HG02588 (cell line): ENCODE results near the gene G0S2.
"Not testable (repeated sequence)": the region's sequence is repeated elsewhere in the genome, so short reads cannot be mapped to it uniquely, and the experiment has no call there.

Source experiments
- ATAC-seq: cut with Tn5 transposase; IDR thresholded peaks from one replicate; pipeline ENCODE4 v1.9.1; 2021; ENCODE audit warnings: mild to moderate bottlenecking, moderate library complexity; ENCODE audit not compliant: unreplicated experiment

The G0S2 gene

DNA sequence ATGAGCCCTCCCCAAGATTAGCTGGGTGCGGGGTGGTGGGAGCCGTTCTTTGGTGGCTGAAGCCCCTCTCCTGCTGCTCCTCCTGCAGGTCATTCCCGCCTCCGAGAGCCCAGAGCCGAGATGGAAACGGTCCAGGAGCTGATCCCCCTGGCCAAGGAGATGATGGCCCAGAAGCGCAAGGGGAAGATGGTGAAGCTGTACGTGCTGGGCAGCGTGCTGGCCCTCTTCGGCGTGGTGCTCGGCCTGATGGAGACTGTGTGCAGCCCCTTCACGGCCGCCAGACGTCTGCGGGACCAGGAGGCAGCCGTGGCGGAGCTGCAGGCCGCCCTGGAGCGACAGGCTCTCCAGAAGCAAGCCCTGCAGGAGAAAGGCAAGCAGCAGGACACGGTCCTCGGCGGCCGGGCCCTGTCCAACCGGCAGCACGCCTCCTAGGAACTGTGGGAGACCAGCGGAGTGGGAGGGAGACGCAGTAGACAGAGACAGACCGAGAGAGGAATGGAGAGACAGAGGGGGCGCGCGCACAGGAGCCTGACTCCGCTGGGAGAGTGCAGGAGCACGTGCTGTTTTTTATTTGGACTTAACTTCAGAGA is 448 bp downstream of the G0S2 start:
- no peak for ATAC-seq

GRCh38 chr1:209678981-209679539 is 3.8 kb downstream of the G0S2 start:
- ATAC-seq = no peak

DNA sequence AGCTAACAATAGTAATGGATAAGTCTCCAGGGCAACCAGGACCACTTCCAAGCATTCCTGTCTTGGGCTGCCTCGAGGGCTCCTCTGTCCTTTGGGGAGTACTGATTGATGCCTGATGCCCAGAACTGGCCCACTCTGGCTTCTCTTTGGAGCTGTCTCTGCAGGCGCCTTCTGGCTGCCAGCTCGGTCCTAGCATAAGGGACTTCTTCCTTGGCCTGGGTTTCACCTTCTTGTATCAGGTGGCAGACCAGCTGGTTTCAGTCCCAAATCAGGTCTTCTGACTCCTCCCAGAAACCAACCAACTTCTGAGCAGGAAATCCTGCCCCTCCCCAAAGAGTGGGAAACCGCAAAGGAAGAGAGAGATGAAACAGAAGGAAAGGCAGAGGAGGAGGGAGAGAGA is 10.6 kb downstream of the G0S2 start:
- peak; percentile 77 for ATAC-seq

DNA sequence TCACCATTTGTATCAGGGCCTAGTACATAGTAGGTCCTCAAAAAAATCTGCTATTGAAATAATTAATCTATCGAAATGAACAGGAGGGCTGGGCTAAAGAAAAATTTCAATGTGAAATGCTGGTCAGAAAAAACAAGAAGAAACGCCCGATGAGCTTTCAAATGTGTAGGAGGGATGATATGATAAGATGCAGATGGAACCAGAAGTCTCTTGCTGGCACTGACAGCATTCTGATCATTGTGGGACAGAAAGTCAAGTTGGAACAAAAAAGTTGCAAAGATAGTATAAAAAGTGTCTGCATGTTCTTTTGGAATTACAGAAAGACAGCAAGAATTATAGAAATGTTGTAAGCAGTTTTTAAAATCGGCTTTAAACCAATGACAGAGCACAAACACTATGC is 11.1 kb downstream of the G0S2 start:
- ATAC-seq = no peak

DNA sequence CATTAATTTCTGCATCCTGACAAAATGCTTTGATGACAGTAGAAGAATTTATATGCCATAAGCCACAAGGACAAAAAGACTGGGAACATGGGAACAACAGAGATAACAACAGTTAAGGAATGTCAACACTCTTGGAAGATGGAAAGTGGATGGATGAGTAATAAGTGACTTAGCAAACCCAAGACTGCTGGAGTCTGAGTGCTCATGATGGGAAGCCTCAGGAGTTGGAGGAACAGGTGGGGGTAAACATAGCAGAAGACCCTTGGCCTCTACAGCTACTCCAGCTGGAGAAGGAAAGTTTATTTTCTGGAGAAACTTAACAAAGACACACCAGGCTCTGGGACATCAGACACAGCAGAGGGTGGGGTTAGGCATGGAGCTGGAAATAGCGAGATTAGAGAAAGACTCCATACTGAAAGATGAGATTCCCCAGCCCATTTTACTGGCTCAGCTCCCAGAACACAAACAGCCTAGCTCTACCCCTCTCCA is 13.6 kb downstream of the G0S2 start:
- ATAC-seq = no peak

DNA sequence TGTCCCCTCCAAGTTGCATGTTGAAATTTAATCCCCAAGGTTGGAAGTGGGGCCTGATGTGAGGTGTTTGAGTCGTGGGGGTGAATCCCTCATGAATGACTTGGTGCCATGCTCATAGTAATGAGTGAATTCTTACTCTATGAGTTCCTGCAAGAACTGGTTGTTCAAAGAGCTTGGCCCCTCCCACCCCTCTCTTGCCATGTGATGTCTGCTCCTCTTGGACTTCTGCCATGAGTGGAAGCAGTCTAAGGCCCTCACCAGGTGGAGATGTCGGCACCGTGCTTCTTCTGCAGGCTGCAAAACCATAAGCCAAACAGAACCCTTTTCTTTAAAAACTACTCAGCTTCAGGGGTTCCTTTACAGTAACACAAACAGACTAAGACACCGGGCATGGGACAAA is 14.3 kb downstream of the G0S2 start:
- no peak for ATAC-seq

GRCh38 chr1:209691237-209691636 is 16.0 kb downstream of the G0S2 start:
- ATAC-seq = no peak

- no peak for ATAC-seq
These were observed 17.1 kb downstream of the G0S2 start for GRCh38 chr1:209692296-209692695.

GRCh38 chr1:209692745-209693504 is 17.7 kb downstream of the G0S2 start:
- ATAC-seq = peak; percentile 70

DNA sequence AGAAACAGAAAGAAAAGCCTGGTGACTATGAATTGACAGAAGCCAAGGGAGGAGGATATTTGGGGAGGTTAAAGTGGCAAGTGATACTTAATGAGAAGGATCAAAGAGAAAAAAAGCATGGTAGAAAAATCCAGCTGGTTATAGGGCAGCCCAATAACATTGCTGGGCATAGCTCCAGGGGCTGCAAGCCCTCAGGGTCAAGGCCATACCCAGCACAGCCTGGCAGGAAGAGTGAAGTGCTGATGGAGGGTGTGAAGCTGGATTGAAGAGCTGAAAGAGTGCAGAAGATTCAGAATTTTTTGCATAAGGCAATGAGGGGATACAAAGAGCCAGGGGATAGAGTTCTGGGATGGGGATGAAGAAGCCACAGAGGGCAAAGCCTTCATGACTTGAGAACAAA is 21.5 kb downstream of the G0S2 start:
- no peak for ATAC-seq

GRCh38 chr1:209697126-209697525 is 21.9 kb downstream of the G0S2 start:
- no peak for ATAC-seq

DNA sequence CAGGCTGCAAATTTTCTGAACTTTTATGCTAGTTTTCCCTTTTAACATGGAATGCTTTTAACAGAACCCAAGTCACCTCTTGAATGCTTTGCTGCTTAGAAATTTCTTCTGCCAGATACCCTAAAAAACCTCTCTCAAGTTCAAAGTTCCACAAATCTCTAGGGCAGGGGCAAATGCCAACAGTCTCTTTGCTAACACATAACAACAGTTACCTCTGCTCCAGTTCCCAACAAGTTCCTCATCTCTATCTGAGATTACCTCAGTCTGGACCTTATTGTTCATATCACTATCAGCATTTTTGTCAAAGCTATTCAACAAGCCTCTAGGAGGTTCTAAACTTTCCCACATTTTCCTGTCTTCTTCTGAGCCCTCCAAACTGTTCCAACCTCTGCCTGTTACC is 25.5 kb downstream of the G0S2 start:
- ATAC-seq = not testable (repeated sequence)

GRCh38 chr1:209702832-209703231 is 27.6 kb downstream of the G0S2 start:
- ATAC-seq = no peak

DNA sequence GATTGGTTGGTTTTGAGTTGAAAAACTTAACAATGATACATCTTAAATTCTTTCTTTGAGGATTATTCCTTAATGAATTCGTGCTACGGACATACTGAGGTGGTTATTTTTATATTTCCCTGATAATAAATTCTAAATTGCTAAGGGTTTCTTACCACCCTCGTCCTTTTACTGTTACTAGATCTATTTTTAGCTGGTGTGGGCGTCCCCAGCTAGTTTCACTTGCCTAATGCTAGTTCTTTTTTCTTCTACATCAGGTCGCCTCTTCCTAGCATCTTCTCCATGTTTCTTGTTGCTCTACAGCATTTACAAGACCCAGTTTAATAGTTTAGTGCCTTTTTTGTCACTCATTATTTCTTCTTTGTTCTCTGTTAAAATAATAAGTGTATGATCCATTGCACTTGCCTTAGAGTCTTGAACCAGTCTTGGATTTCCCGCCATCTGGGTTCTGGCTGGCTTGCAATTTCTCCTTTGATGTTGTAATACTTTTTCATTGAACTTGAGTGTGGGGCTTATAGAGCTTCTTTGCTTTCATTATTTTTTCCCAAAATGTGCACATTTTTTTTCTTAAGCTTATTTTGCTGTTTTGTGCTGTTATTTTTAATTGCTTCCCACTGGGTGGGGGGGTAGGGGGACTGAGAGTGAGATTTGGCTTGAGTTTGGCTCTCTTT is 28.8 kb downstream of the G0S2 start:
- peak; percentile 67 for ATAC-seq

GRCh38 chr1:209704584-209704983 is 29.4 kb downstream of the G0S2 start, which contains the start of gene HSD11B1:
TSS of gene HSD11B1 (plus strand) at chr1:209704846. CDS start at chr1:209704943, 97 bp downstream.
- ATAC-seq = no peak

GRCh38 chr1:209705033-209705598 is 29.9 kb downstream of the G0S2 start:
- no peak for ATAC-seq

GRCh38 chr1:209706622-209707021 is 31.4 kb downstream of the G0S2 start:
- ATAC-seq = no peak

DNA sequence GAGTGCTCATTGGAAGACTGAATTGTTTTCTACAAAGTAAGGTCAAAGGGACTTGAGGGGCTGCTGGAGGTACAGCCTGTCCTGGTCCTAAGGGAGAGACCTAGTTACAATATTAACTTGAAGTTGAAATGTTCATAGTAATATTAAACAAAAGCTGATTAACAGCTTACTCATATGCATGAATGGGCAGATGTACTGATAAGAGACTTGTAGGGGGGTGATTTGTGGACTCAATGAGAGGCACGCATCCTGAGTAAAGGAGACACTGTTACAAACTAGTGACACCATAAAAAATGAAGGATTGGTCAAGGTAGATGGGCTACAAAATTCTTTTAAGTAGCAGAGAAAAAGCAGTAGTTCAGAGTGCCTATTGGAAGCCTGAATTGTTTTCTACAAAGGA is 32.1 kb downstream of the G0S2 start:
- ATAC-seq = no peak

GRCh38 chr1:209708297-209708696 is 33.1 kb downstream of the G0S2 start:
- no peak for ATAC-seq

DNA sequence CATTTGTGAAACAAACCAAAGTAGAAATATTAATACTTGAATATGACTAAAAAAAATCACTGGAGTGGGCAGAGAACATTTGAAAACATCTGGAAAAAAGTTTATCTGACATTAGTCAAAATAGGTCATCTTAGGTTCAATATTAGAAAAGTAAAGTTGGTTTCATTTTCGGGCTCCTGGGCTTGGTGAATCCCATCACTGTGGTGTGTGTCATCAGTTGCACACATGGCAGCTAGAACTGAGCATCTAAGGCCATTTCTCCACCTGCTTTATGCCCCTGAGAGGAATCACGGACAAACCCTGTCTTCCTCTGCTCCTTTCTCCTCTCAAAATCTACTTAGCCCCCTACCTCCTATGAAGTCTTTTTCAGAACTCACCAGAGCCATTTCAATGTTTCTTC is 34.9 kb downstream of the G0S2 start:
- no peak for ATAC-seq

DNA sequence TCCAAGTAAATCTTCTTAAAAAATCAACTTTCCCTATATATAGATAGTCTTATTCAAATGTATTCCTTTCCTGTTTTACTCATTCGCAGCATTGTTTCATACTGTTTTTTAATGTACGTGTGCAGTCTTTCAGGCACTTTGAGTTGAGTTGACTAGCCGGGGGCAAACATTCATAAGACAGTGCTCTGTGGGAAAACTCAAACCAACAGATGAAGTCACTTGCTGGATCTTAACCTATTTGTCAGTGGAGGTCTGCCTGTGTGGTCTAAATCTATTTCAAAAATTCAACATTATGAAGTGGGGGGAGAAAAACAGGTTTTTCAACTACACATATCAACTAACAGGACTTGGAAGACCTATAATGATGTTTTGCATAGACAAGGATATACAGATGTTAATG is 35.6 kb downstream of the G0S2 start:
- ATAC-seq = no peak
